ENCODE results near the gene AJAP1. TPM values are rescaled to one million over a fixed set of nuclear protein-coding genes. Genes with fewer than 3 reads are reported as not detected.

The AJAP1 gene
- total and polyA plus RNA-seq, 2 of the 13 experiments (the other 11 are each of a cell fraction or from before 2014, with no cell fraction given) = not detected

DNA sequence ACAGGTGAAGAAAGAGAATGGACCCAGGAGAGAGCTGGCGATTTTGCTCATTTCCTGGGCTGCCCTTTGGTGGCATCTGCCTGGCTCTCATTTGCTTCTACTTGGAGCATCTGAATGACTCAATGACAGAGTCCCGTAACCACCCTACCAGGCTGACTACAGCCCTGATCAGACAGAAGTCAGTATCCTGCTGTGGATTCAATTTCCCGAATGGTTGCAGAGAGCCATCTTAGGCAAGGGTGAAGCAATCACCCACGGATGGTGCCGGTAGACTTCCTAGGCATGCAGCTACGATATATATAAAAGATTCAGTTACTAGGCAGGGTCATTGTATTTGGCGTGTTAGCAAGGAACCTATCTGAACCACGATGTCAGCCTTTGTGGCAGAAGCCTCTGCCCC lies 10.2 kb downstream of the AJAP1 start (continued):
- TF ChIP-seq, protein P1, sequence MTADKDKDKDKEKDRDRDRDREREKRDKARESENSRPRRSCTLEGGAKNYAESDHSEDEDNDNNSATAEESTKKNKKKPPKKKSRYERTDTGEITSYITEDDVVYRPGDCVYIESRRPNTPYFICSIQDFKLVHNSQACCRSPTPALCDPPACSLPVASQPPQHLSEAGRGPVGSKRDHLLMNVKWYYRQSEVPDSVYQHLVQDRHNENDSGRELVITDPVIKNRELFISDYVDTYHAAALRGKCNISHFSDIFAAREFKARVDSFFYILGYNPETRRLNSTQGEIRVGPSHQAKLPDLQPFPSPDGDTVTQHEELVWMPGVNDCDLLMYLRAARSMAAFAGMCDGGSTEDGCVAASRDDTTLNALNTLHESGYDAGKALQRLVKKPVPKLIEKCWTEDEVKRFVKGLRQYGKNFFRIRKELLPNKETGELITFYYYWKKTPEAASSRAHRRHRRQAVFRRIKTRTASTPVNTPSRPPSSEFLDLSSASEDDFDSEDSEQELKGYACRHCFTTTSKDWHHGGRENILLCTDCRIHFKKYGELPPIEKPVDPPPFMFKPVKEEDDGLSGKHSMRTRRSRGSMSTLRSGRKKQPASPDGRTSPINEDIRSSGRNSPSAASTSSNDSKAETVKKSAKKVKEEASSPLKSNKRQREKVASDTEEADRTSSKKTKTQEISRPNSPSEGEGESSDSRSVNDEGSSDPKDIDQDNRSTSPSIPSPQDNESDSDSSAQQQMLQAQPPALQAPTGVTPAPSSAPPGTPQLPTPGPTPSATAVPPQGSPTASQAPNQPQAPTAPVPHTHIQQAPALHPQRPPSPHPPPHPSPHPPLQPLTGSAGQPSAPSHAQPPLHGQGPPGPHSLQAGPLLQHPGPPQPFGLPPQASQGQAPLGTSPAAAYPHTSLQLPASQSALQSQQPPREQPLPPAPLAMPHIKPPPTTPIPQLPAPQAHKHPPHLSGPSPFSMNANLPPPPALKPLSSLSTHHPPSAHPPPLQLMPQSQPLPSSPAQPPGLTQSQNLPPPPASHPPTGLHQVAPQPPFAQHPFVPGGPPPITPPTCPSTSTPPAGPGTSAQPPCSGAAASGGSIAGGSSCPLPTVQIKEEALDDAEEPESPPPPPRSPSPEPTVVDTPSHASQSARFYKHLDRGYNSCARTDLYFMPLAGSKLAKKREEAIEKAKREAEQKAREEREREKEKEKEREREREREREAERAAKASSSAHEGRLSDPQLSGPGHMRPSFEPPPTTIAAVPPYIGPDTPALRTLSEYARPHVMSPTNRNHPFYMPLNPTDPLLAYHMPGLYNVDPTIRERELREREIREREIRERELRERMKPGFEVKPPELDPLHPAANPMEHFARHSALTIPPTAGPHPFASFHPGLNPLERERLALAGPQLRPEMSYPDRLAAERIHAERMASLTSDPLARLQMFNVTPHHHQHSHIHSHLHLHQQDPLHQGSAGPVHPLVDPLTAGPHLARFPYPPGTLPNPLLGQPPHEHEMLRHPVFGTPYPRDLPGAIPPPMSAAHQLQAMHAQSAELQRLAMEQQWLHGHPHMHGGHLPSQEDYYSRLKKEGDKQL (CRISPR knock-in tag; IDR thresholded peaks at IDR 0.05; ENCODE audit: low read depth) = no peak
- no peak for TF ChIP-seq RARG (CRISPR knock-in tag; IDR thresholded peaks at IDR 0.05; ENCODE audit: low read depth)
- TF ChIP-seq TMF1 (CRISPR knock-in tag; IDR thresholded peaks at IDR 0.05; ENCODE audit: low read depth) = no peak
- no peak for TF ChIP-seq SNAPC2 (CRISPR knock-in tag; IDR thresholded peaks at IDR 0.05)
- TF ChIP-seq, protein P2, sequence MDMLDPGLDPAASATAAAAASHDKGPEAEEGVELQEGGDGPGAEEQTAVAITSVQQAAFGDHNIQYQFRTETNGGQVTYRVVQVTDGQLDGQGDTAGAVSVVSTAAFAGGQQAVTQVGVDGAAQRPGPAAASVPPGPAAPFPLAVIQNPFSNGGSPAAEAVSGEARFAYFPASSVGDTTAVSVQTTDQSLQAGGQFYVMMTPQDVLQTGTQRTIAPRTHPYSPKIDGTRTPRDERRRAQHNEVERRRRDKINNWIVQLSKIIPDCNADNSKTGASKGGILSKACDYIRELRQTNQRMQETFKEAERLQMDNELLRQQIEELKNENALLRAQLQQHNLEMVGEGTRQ (IDR thresholded peaks at IDR 0.05; ENCODE audit: low read depth, low read length) = no peak
- TF ChIP-seq, protein P2 (CRISPR knock-in tag; IDR thresholded peaks at IDR 0.05; ENCODE audit: borderline replicate concordance) = no peak
- TF ChIP-seq SP4 (CRISPR knock-in tag; IDR thresholded peaks at IDR 0.05) = no peak
- no peak for TF ChIP-seq NFE2 (CRISPR knock-in tag; IDR thresholded peaks at IDR 0.05)
